Measurements from ENCODE around the gene PCNX1. TPM values are rescaled to one million over a fixed set of nuclear protein-coding genes. Genes with fewer than 3 reads are reported as not detected.

PCNX1 gene
- total and polyA plus RNA-seq, 2 experiments from 2014 or later: 6.9 to 33.5 TPM

GRCh38 chr14:71086567-71086966 is 179.3 kb downstream of the PCNX1 start:
- H3K27ac ChIP-seq: no peak overlapping the region
- 82 to 84% methylated on average over 7 of the region's 7 CpGs for WGBS, 2 experiments (ENCODE audit: low coverage in 1 of 2, low lambda C conversion rate in 2 of 2, missing lambda C conversion rate in 2 of 2)
- H3K9me2 ChIP-seq (ENCODE audit: insufficient read depth): no peaks in the 10 kb centered on the region
- no peak overlapping the region for H3K9ac ChIP-seq
- peaks cover 15% of the 10 kb centered on the region for H3K4me1 ChIP-seq (ENCODE audit: insufficient read depth)
- no peaks in the 10 kb centered on the region for H3K27me3 ChIP-seq (replicated peaks; ENCODE audit: insufficient read depth)
- H2AFZ ChIP-seq: no peak overlapping the region
- H3K36me3 ChIP-seq (ENCODE audit: low read depth): peaks cover 18% of the 10 kb centered on the region
- no peak overlapping the region for H3K4me3 ChIP-seq
- H3K79me2 ChIP-seq (ENCODE audit: insufficient read depth): peaks cover 48% of the 10 kb centered on the region
- H3F3A ChIP-seq (ENCODE audit: insufficient read depth): peaks cover 21% of the 10 kb centered on the region
- no peaks in the 10 kb centered on the region for H3K9me3 ChIP-seq (ENCODE audit: low read depth)
- TF ChIP-seq EZH2phosphoT487 (IDR thresholded peaks at IDR 0.05; ENCODE audit: insufficient read depth, low read depth) (no peak), EZH2 (IDR thresholded peaks at IDR 0.05; ENCODE audit: insufficient read depth, poor library complexity, severe bottlenecking) (no peak)
- DNase-seq: no peak
- H4K20me1 ChIP-seq (ENCODE audit: insufficient read depth): no peaks in the 10 kb centered on the region
- no peak overlapping the region for H3K4me2 ChIP-seq (ENCODE audit: unreplicated experiment)
- in situ Hi-C loops (cut with MboI): no loop called here

- no peak overlapping the region for H2AFZ ChIP-seq
- H3K9me3 ChIP-seq (ENCODE audit: low read depth): no peaks in the 10 kb centered on the region
- H3K27ac ChIP-seq: peak overlapping the region; percentile 32
- H3F3A ChIP-seq (ENCODE audit: insufficient read depth): peaks cover 21% of the 10 kb centered on the region
- peak overlapping the region; percentile 46 for H3K4me2 ChIP-seq (ENCODE audit: unreplicated experiment)
- no peak overlapping the region for H3K9ac ChIP-seq
- in situ Hi-C loops (cut with MboI): no loop called here
- H3K4me3 ChIP-seq: no peak overlapping the region
- H3K4me1 ChIP-seq (ENCODE audit: insufficient read depth): peaks cover 15% of the 10 kb centered on the region
- peaks cover 38% of the 10 kb centered on the region for H3K36me3 ChIP-seq (ENCODE audit: low read depth)
- no peaks in the 10 kb centered on the region for H3K9me2 ChIP-seq (ENCODE audit: insufficient read depth)
- TF ChIP-seq EZH2phosphoT487 (IDR thresholded peaks at IDR 0.05; ENCODE audit: insufficient read depth, low read depth) (no peak), EZH2 (IDR thresholded peaks at IDR 0.05; ENCODE audit: insufficient read depth, poor library complexity, severe bottlenecking) (no peak)
- peaks cover 22% of the 10 kb centered on the region; the same call in 1 of the 2 replicates for H3K79me2 ChIP-seq (ENCODE audit: insufficient read depth)
- H3K27me3 ChIP-seq (replicated peaks; ENCODE audit: insufficient read depth): no peaks in the 10 kb centered on the region
- H4K20me1 ChIP-seq (ENCODE audit: insufficient read depth): no peaks in the 10 kb centered on the region
- peak; percentile 59 for DNase-seq
These were observed 182.7 kb downstream of the PCNX1 start for GRCh38 chr14:71089971-71090370.

GRCh38 chr14:71094722-71095121 is 187.5 kb downstream of the PCNX1 start:
- no peak overlapping the region for H2AFZ ChIP-seq
- H4K20me1 ChIP-seq (ENCODE audit: insufficient read depth): no peaks in the 10 kb centered on the region
- in situ Hi-C loops (cut with MboI): no loop called here
- peaks cover 13% of the 10 kb centered on the region for H3F3A ChIP-seq (ENCODE audit: insufficient read depth)
- H3K36me3 ChIP-seq (ENCODE audit: low read depth): peaks cover 38% of the 10 kb centered on the region
- DNase-seq: no peak
- H3K9me2 ChIP-seq (ENCODE audit: insufficient read depth): no peaks in the 10 kb centered on the region
- H3K4me1 ChIP-seq (ENCODE audit: insufficient read depth): peaks cover 12% of the 10 kb centered on the region
- no peak overlapping the region for H3K27ac ChIP-seq
- no peak overlapping the region for H3K4me2 ChIP-seq (ENCODE audit: unreplicated experiment)
- no peaks in the 10 kb centered on the region for H3K27me3 ChIP-seq (replicated peaks; ENCODE audit: insufficient read depth)
- WGBS, 2 experiments (ENCODE audit: low coverage in 1 of 2, low lambda C conversion rate in 2 of 2, missing lambda C conversion rate in 2 of 2): 97% methylated on average over 5 of the region's 5 CpGs
- H3K9me3 ChIP-seq (ENCODE audit: low read depth): no peaks in the 10 kb centered on the region
- no peak overlapping the region for H3K4me3 ChIP-seq
- TF ChIP-seq EZH2phosphoT487 (IDR thresholded peaks at IDR 0.05; ENCODE audit: insufficient read depth, low read depth) (no peak), EZH2 (IDR thresholded peaks at IDR 0.05; ENCODE audit: insufficient read depth, poor library complexity, severe bottlenecking) (no peak)
- H3K79me2 ChIP-seq (ENCODE audit: insufficient read depth): peaks cover 30% of the 10 kb centered on the region
- no peak overlapping the region for H3K9ac ChIP-seq

- TF ChIP-seq EZH2phosphoT487 (IDR thresholded peaks at IDR 0.05; ENCODE audit: insufficient read depth, low read depth) (no peak), EZH2 (IDR thresholded peaks at IDR 0.05; ENCODE audit: insufficient read depth, poor library complexity, severe bottlenecking) (no peak)
- H3K27ac ChIP-seq: no peak overlapping the region
- 97 to 98% methylated on average over 5 of the region's 5 CpGs for whole genome bisulfite sequencing, 2 experiments (ENCODE audit: low coverage in 1 of 2, low lambda C conversion rate in 2 of 2, missing lambda C conversion rate in 2 of 2)
- H3K9me3 ChIP-seq (ENCODE audit: low read depth): no peaks in the 10 kb centered on the region
- H3K36me3 ChIP-seq (ENCODE audit: low read depth): peaks cover 31% of the 10 kb centered on the region
- H3K9ac ChIP-seq: no peak overlapping the region
- H2AFZ ChIP-seq: no peak overlapping the region
- H3K27me3 ChIP-seq (replicated peaks; ENCODE audit: insufficient read depth): no peaks in the 10 kb centered on the region
- H4K20me1 ChIP-seq (ENCODE audit: insufficient read depth): no peaks in the 10 kb centered on the region
- H3K4me2 ChIP-seq (ENCODE audit: unreplicated experiment): no peak overlapping the region
- H3K79me2 ChIP-seq (ENCODE audit: insufficient read depth): peaks cover 44% of the 10 kb centered on the region
- H3F3A ChIP-seq (ENCODE audit: insufficient read depth): no peaks in the 10 kb centered on the region
- no peak overlapping the region for H3K4me3 ChIP-seq
- in situ Hi-C loops (cut with MboI): no loop called here
- no peak for DNase-seq
- no peaks in the 10 kb centered on the region for H3K4me1 ChIP-seq (ENCODE audit: insufficient read depth)
- H3K9me2 ChIP-seq (ENCODE audit: insufficient read depth): no peaks in the 10 kb centered on the region
These were observed 189.7 kb downstream of the PCNX1 start for GRCh38 chr14:71096947-71097346.

Data from GM23248 (cell line).